Neural cell (in vitro differentiated cells): ENCODE data around the gene TMEM92.

Experiments
- CTCF ChIP-seq: fragments of 450-650 bp; IDR thresholded peaks from 2 replicates; pipeline ENCODE4 v1.5.1; 2014; ENCODE audit warnings: antibody characterized with exemption, mild to moderate bottlenecking, moderate library complexity; ENCODE audit not compliant: poor library complexity, severe bottlenecking
- EP300 ChIP-seq: fragments of 450-650 bp; conservative IDR thresholded peaks from 2 replicates; pipeline ENCODE4 v1.6.1; 2014; ENCODE audit warnings: antibody characterized with exemption, mild to moderate bottlenecking, moderate library complexity; ENCODE audit not compliant: poor library complexity, severe bottlenecking
- EZH2 ChIP-seq: fragments of 200-600, 300-800 bp; shearing (Covaris generic), sonication (generic); IDR thresholded peaks from 2 replicates; pipeline ENCODE4 v1.6.1; 2014; ENCODE audit warnings: antibody characterized with exemption, low read length, borderline replicate concordance, mild to moderate bottlenecking; ENCODE audit not compliant: insufficient read depth, poor library complexity, severe bottlenecking
- MXI1 ChIP-seq: fragments of 450-650 bp; conservative IDR thresholded peaks from 2 replicates; pipeline ENCODE4 v1.6.1; 2014; ENCODE audit warnings: antibody characterized with exemption, mild to moderate bottlenecking; ENCODE audit not compliant: poor library complexity, severe bottlenecking
- POLR2AphosphoS5 ChIP-seq: IDR thresholded peaks from 2 replicates; pipeline ENCODE4 v1.6.1; 2012
- RAD21 ChIP-seq: fragments of 450-650 bp; conservative IDR thresholded peaks from 2 replicates; pipeline ENCODE4 v1.6.1; 2014; ENCODE audit warnings: antibody characterized with exemption, mild to moderate bottlenecking, moderate library complexity
- REST ChIP-seq: IDR thresholded peaks from 2 replicates; pipeline ENCODE4 v1.6.1; 2012; ENCODE audit warnings: borderline replicate concordance
- SMC3 ChIP-seq: fragments of 450-650 bp; conservative IDR thresholded peaks from 2 replicates; pipeline ENCODE4 v1.6.1; 2014; ENCODE audit warnings: antibody characterized with exemption, mild to moderate bottlenecking, moderate library complexity; ENCODE audit not compliant: poor library complexity
- TAF1 ChIP-seq: IDR thresholded peaks from 2 replicates; pipeline ENCODE4 v1.6.1; 2012; ENCODE audit warnings: low read depth

GRCh38 chr17:50279181-50279526 lies 4.9 kb downstream of the TMEM92 start:
- TF ChIP-seq CTCF (no peak), SMC3 (no peak), TAF1 (no peak), EP300 (no peak), REST (no peak), MXI1 (no peak), RAD21 (no peak), EZH2 (no peak), POLR2AphosphoS5 (no peak)
